LHCN-M2 (cell line): ENCODE measurements around the gene SCAMP4. TPM values are rescaled to one million over a fixed set of nuclear protein-coding genes. Genes with fewer than 3 reads are reported as not detected.
"Not testable (repeated sequence)": the region's sequence is repeated elsewhere in the genome, so short reads cannot be mapped to it uniquely, and the experiment has no call there.

Experiments
- DNase-seq: peaks from one replicate; pipeline ENCODE4 v3.0.0-alpha.2; 2012; ENCODE audit warnings: low read depth
- total RNA-seq: library from RNA; depleted of rRNA; stranded (reverse); fragments of >200 nt; gene quantifications from 2 replicates; pipeline ENCODE4 v1.2.3, GENCODE V29; 2014

Gene SCAMP4
- total RNA-seq, 1 experiment from 2014 or later: 105 TPM

DNA sequence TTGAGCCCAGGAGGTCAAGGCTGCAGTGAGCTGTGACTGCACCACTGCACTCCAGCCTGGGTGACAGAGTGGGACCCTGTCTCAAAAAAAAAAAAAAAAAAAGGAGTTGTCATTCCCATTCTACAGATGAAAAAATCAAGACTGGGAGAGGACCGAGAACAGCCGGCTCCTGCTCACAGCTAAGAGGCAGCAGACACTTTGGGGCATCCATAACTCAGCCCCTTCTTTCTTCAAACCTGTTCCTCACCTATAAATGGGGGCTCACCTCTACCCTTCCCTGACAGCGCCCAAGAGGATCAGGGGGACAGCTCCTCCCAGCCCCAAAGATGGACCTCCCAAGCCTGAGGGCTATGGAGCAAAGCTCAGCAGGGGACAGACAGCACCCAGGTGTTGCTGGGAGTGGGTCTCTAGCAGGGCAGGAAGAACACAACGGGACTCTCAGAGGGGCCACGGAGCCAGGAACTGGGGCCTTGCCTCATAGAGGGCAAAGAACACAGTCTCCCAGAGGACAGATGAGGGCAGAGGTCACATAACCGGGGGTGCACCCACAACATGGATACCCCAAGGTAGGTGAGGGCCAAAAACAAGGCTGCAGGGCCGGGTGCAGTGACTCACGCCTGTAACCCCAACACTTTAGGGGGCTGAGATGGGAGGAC, 38.4 kb upstream of the SCAMP4 start:
- DNase-seq: no peak

DNA sequence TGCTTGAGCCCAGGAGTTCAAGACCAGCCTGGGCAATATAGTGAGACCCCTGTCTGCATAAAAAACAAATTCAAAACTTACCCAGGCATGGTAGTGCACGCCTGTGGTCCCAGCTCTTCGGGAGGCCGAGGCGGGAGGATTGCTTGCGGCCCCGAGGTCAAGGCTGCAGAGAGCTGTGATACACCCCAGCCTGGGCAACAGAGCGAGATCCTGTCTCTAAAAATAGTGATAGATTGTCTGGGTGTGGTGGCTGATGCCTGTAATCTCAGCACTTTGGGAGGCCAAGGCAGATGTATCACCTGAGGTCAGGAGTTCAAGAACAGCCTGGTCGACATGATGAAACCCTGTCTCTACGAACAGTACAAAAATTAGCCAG, 37.9 kb upstream of the SCAMP4 start:
- no peak for DNase-seq

DNA sequence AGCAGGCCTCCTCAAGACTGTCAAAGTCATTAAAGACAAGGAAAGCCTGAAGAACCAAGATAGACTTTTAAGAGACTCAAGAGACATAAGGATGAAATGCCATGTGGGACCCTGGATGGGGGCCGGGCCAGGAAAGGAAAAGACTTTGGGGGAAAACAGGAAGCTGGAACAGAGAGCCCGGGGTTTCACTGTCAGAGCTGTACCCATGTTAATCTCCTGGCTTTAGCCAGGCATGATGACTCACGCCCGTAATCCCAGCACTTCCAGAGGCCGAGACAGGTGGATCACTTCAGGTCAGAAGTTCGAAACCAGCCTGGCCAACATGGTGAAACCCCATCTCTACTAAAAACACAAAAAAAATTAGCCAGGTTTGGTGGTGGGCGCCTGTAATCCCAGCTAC, 36.2 kb upstream of the SCAMP4 start:
- no peak for DNase-seq

DNA sequence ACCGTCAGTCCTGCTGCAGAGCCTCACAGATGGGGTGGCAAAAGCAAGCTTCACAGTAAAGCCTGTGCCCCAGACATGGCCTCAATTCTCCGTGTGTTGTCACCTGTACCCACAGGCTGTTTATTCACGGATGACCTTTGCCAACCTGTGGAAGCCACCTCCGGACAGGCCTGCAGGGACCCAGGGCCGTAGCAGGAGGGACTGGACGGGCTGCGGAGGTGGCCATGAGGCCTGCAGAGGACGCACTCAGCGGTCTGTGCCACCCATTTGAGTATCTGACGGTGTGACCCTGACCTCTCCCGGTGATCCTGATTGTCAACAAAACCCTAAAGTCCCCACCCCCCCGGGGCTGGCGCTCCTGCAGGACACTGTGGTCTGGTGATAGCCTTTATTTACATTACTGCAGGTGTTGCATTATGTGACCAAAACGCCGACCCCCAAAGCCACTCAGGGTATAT, 34.0 kb upstream of the SCAMP4 start:
- DNase-seq: no peak

DNA sequence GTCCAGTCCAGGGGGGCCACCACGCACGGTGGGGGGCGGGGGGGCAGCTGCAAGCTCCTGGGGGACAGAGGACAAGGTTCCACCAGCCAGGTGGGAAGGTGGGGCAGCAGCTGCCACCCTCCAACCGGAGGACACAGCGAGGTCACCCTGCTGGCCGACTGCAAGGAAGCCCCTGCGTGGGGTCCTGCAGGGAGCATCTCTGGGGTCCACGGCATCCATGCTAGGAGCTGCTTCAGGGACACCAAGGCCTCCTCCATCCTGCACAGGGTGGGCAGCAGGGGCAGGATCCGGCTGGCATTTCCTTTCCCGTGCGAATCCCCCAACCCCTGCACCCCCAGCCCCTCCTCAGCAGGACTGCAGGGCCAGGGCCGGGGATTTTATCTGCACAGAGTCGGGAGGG, 33.6 kb upstream of the SCAMP4 start:
- DNase-seq: no peak

DNA sequence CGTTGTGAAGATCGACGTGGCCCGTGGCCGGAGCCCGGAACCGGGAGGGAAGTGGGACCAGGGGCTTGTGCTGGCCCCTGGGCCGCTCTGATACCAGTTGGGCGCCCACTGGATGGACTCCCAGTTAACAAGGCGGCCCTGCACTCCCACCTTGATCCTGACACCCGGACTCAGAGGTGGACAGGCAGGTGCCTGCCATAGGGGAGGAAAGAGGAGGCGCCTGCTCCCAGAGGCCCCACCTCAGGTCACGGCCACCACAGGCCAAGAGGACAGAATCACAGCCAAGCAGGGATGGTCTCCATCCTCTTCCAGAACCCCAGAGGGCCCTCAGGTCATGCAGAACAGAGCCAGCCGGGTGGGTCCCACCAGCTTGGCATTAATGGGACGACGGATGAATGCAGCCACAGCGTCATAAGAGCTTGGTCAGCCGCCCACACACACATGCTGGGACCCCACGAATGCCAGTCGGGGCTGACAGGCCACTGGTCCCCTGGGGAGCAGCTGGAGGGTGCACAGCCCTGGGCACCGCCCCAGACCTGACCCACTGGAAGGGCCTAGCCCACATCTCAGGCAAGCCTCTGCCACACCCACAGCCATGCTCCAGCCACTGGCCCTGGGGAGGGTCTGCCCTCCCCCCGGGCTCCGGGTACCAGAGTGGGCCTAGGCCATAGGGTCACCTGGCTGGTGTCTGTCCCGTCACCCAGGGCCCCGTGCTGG, 32.2 kb upstream of the SCAMP4 start:
- no peak for DNase-seq

DNA sequence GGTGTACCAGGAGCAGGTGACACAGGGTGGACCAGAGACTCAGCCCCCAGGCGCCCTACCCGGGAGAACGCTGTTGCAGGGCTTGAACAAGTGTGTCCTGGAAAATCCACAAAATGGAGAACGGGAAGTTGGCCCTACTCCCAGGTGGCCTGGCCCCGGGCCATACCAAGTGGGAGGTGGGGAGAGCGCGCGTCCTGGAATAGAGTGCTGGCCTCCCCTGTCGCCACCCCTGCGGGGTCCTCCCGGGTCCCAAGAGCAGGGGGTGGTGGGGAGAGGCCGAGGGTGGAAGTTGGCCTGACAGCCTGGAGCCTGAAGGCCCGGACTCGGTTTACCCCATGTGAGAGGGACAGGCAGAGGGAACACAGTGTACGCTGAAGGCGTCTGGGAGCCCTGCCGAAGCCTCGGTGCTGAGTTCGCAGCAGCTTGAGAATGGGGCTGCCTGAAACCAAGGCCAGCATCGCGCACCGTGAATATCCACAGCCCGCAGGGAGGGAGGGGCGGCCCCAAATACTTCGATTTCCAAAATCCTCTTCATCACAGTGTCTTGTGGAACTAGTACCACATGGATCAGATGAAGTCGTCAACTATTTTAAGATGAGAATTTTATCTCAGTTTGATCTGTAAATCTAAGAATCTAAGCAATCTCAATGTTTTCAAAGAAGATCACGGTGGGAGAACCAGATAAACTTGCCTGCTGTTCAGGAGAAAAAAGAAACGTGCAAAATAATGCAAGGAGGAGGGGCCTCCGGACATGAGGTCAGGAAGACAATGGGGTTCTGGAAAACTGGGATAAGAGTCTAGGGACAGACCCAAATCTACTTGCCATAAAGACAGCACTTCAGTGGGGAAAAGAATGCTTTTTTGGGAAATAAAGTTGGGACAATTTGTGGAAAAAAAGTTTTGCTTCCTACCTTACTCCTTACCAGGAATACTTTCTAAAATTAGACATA, 31.4 kb upstream of the SCAMP4 start:
- DNase-seq: no peak

DNA sequence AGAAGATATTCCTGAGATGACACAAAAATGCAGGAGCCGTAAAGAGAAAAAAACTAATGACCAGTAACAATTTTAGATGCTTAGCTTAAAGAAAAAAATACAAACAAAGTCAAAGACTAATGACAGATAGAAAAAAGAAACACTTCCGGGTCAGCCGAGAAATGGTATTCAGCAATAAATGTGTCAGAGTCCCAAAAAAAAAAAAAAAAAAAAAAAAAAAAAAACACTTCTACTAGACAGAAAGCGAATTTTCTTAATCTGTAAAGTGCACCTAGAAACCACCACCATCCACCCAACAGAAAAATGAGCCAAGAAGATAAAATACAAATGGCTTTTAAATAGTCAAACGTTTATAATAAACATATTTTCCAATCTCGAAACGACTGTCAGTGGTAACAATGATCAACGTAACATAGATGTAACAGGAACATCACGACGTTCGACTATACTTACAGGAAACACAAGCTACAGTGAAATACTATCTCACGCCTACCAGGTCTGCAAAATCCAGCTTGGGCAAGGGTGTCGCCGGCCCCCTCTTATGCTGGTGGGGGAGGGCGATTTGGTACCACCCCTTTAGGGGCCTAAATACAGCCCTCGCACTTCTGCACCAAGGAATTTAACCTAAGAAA, 30.5 kb upstream of the SCAMP4 start:
- DNase-seq: no peak

DNA sequence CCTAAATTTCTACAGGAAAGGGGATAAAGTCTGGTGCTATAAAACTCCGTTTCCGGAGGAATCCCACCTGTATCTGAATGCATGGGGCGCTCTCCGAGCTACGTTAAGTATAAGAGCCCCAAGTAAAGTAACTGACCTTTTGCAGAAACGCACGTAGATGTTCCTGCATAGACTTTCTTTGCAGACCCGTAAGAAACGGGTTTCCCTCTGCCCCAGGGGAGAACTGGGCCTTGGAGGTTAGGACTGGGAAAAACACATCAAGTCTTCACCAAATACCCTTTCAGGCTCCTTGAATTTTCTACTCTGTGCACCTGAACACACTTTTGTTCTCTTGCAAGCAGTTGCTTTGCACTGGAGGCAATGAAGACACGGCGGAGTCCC, 29.9 kb upstream of the SCAMP4 start:
- not testable (repeated sequence) for DNase-seq

DNA sequence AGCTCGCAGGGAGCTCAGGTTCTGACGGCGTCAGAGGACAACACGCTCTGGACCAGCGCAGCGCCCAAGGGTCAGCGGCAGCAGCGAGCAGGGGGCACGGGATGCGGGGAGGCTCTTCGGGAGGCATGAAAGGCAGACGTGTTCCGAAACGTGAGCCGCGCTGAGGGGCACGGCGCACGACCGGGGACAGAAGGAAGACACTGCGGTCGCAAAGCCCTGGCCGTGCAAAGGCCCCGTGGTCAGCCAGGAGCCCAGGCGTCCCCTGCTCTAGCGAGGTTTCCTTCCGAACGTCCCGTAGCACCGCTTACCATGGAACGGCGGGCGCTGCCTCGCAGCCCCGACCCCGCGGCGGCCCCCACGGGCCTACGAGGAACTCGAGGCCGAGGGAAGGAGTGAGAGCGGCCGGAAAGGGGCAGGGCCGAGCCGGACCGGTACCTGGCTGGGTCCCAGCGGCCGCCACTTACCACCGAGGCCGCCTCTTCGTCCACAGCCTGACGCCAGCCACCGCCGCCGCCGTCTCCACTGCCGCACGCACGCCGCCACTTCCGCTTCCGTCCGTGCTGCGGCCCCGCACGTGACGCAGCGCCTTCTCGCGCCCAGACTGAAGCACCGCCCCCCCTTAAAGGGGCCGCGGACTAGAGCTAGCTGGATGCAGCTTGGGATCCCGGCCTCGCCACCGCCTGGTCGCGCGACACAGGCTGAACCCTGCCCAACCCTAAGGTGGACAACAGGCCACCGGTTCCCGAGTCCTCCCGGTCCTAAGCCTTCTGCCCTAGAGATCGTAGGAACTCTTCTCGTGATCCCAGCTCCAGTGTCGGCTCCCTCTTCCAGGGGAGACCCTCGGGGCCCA, 29.3 kb upstream of the SCAMP4 start:
- peak; percentile 84 for DNase-seq

DNA sequence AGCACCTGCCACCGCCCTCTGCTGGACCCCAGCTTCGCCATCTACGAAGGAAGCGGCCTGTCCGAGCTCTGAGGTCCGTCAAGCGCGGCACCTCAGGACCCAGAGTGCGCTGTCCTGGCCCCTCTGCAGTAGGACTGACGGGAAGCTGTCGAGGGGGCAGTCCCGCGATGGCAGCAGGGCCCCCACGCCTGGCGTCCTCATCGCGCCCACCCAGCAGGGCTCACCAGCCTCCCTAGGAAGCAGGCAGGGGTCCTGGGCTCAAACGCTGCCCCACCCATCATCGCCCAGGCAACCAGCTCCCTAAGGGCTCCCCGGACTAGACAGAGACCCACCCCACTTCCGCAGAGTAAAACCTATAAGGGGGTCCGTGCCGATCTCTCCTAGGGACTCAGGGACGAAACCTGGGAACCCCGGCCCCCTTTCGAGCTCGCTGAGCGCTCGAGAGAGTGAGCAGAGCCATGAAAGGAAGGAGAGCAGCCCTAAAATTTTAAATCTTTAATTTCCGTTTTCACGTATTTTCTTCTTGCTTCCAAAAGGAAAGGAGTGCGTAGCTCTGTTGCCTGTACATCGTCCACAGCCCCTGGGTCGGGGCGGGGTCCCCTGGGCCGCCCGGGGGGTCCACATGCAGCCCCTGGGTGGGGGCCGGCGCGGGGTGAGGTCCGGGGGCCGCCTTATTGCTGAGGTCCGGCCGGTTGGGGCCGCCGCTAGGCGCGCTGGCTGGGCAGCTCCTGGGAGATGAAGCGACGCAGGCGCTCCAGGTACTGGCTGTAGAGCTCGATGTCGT, 28.5 kb upstream of the SCAMP4 start:
- not testable (repeated sequence) for DNase-seq

DNA sequence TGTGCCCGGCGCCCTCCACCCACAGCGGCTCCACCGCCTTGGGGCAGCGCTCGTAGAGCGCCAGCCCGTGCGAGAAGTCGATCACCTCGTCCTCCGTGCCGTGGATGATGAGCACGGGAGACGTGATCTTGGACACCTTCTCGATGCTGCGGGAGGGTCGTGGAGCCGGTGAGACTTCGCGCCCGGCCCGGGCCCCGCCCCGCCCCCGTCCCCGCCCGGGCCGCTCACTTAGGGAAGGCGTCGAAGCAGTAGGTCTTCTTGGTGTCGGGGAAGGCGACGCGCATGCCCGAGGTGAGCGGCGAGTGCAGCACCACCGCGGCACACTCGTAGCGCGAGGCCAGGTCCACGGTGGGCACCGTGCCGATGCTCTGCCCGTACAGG, 27.9 kb upstream of the SCAMP4 start:
- not testable (repeated sequence) for DNase-seq

DNA sequence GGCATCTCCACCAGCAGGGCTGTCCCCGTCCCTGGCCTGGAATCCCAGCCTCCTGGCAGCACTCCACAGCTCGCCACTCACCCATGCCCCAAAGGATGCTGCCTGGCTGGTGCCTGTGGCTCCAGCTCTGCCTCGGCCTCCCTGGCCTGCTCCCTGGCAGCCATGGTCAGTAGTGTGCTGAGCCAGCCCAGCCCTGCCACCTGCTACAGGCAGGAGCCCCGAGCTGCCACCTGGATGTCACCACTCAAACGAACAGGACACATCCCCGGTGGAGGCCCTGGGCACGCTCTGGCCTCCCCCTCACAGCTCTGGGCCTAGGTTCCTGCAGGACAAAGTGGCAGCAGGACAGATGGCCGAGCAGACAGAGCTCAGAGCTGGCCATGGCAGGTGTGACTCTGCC, 26.6 kb upstream of the SCAMP4 start:
- not testable (repeated sequence) for DNase-seq

DNA sequence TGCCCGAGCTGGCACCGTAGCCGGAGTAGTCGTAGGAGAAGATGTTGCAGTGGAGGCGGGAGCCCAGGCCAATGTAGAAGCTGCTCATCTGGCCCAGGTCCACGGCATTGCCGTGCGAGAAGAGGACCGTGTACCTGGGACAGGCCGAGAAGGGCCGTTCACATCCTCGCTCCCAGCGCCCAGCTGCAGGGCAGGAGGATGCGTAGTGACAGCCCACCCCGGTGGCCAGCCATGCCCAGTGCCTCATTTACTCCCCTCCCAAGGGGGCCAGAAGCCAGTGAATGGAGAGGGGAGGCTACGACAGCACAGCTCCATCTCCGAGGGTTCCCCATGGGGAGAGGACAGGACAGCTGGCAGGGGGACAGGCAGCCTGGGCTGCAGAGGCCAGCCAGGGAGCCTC, 25.2 kb upstream of the SCAMP4 start:
- DNase-seq: not testable (repeated sequence)

DNA sequence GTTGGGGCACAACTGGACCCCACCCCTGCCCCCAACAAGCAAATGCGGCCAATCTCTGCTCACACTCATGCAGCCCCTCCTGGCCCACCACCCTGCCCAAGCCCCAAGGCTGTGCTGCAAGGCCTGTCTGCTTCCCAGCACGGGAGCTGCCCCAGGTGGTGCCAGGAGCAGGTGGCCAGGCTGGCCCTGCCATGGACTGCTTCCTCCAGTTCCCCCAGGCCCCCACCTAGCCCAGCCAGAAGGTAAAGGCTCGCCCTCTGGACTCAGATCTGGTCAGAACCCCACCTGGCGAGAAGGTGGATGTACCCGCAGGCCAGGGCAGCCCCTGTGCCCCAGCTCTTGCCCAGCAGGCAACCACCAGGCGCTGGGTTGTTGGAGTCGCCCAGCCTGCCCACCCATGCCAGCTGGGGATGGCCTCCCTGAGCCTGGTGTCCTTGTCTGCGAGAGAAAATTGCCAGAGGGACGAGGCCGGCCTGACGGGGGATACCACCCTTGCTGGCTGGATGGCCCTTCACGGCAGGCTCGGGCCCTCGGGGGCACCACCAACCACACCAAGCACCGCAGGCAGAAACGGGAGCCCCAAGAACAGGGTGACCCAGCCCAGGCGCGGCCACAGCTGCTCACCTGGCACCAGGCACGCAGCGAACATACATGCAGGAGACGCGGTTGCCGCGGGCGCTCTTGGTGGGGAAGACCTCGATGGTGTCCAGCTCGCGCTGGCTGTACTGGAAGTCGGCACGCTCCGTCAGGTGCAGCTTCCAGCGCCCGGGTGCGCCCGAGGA, 24.4 kb upstream of the SCAMP4 start:
- DNase-seq: no peak

DNA sequence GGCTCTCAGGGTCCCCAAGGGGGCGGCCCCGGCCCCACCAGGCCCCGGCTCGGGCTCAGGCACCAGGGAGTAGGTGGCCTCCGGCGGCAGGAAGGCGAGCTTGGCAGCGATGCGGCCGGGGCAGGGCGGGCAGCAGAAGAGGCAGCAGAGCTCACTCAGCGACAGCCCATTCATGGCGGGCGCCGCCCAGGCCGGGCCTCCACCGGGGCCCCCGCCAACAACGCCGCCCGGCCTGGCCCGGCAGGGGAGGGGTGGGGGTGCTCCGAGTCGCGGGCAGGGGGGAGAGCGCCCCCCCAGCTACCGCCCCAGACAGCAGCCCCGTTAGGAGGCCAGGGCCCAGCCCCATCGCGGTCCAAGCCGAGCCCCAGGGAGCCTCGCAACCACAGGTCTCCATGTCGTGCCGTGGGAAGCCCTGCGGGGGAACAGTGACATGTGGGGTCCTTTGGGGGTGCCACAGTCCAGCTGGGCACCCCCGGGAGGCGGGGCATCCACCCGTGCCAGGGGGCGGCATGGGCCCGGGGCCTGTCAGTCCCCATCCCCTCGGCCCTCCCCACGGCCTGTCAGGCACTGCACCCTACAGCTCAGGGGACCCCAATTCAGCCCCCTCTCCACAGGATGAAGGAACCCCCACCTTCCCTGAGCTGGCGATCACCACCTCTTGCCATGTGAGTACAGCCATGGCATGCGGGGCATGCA, 23.7 kb upstream of the SCAMP4 start:
- not testable (repeated sequence) for DNase-seq

DNA sequence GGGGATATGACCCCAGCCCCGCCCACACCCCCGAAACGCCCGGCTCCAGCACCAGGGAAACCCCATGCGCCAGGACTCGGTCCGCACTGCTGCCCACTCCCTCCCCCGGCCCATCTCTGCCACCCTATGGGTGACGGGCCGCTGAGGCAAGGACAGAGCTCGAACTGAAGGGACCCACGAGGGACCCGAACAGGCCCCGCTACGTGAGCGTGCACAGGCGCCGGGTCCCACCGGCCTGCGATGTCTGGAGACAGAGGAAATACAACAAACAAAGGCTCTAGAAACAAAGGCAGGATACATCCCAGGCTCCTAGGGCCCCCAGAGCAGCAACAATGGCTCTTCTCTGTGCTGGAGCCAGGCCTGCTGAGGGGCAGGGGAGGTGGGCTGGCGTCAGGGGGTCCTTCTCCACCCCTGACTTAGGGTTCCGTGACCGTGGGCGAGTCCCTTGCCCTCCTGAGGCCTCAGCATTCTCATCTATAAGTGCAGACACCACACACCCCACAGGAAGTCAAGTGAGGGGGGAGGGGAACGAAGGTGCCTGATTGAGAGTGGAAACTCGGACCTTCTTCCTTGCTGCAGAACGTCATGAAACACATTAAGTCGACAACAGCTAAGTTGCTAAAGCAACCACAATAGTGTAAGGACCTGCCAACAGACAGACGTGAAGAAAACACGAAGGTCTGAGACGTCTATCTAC, 23.0 kb upstream of the SCAMP4 start:
- DNase-seq: no peak
